HG03439 (cell line): ENCODE results near the gene KRTAP5-4.
"Not testable (repeated sequence)": the region's sequence is repeated elsewhere in the genome, so short reads cannot be mapped to it uniquely, and the experiment has no call there.

Experiments used
- ATAC-seq: cut with Tn5 transposase; IDR thresholded peaks from one replicate; pipeline ENCODE4 v1.9.1; 2021; ENCODE audit warnings: mild to moderate bottlenecking, moderate library complexity; ENCODE audit not compliant: unreplicated experiment

KRTAP5-4 gene

DNA sequence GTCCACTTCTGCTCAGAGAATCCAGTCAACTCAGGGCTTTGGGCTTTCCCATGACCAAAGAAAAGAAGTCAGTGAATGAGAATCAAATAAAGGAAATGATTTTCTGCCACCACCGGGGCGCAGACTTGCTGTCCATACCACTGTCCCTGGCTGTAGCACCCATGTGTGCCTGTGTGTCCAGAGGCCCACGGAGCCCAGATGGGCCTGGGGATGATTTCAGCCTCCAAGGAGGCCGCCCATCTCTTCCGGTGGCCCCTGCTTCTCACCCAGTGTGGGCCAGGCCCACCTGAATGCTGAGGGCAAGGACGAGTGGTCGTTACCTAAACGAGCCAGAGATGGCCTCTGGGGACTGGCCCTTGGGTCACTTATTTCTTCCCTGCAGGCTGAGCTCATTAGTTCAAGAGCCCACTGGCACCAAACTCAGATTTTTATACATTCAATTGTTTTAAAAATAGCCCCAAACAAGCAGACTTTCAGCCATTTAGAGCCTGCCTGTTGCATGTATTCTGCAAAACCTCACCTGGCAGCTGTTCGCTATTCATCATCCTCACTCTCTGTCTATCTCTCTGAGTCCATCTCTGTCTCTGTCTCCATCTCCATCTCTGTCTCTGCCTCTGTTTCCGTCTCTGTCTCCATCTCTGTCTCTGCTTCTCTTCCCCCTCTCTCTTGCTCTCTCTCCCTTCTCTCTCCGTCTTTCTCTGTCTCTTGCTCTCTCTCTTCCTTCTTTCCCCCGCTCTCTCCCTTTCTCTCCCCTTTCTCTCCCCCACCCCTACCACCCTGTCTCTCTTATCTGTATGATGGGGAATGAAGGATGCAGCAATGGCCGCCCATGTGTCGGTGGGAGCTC lies 31.8 kb upstream of the KRTAP5-4 start:
- ATAC-seq: no peak

DNA sequence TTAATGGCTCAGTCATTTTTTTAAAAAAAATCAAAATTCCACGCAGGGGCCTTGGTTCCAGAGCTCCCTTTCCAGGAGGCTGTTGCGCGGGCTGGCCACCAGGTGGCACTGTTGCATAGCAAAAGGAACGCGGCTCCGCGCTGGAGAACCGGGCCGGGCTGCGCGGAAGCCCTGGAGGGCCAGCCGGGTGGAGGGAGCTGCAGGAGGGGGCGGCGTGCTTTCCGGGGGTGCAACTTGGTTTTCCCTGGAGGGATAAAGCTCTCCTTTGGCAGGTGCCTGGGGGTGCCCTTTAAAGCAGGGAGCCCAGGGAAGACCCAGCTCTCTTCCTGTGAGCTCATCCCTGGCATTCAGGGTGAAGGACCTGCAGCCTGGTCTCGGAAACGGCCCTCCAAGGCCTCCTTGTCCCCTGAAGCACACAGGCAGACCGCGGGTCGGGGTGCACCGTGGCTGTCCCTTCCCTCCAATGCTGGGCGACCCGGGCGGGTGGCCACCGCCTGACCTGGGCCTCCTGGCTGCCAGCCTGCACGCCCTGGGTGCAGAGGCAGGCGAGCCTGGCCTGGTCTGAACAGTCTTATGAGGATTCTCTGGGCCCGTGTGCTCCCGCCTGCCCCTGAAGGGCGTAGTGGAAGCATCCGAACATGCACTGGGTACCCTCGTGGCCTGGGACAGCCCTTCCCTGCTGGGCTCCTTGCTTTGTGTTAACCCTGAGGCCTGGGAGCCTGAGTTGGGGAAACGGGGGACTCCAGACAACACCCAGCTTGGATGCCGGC lies 31.0 kb upstream of the KRTAP5-4 start:
- ATAC-seq: no peak

DNA sequence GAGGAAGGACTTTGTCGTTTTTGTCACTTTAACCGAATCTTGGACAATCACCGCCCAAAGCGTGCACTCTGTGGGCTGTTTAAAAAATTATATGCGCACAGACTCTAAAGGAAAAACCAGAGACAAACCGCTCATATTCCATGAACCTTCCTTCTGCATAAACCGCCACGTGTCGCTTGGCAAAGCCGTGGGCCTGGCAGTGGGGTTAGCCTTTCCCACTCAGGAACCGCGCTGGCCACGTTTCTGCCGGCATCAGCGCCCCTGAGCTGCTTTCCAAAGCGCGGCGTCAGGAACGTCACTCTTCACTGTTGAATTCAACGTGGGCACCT lies 30.5 kb upstream of the KRTAP5-4 start:
- no peak for ATAC-seq

DNA sequence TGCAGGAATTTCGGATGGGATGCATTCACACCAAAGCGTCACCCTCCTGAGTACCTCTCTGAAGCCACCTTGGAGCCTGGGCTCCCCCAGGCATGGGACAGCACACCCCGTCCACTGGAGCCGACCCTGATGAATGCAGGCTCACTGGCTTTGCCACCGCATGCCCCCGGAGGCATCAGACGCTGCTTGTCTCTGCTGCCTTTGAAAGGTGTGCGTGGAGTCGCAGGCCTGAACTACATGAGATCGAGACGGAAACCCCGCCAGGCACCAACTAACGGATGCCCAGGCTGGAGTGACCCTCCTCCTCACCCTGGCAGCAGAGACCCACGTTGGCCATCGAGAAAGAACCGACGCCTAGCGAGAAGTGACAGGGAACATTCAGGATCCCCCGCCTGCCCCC lies 30.1 kb upstream of the KRTAP5-4 start:
- ATAC-seq: no peak

DNA sequence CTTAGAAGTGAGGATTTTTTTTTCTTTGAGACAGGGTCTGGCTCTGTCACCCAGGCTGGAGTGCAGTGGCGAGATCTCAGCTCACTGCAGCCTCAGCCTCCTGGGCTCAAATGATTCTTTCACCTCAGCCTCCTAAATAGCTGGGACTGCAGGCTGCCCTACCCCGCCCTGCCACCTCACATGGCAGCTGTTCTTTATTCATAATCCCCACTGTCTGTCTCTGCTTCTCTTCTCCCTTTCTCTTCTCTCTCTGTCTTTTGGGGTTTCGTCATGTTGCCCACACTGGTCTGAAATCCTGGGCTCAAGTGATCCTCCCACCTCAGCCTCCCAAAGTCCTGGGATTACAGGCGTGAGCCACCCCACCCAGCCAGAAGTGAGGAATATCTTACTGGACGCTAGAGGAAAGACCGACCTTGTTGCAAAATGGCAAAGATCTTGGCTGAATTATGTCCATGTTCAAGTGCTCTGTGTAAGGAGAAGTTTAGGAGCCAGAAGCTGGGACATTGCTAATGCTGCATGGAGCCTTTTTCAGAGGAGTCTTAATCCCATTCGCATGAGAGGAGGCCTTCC lies 29.6 kb upstream of the KRTAP5-4 start:
- ATAC-seq: no peak

DNA sequence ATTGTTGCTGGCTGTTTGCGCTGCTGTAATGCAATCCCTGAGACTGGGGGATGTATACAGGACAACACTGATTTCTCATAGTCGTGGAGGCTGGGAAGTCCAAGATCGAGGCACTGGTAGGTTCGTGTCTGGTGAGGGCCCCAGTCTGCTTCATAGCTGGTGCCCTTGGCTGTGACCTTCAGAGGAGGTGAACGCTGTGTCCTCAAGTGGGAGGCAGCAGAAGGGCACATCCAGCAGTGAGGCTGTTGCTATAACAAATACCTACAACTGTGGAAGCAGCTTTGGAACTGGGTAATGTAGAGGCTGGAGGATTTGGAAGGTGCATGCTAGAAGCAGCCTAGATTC lies 29.0 kb upstream of the KRTAP5-4 start:
- ATAC-seq: no peak

DNA sequence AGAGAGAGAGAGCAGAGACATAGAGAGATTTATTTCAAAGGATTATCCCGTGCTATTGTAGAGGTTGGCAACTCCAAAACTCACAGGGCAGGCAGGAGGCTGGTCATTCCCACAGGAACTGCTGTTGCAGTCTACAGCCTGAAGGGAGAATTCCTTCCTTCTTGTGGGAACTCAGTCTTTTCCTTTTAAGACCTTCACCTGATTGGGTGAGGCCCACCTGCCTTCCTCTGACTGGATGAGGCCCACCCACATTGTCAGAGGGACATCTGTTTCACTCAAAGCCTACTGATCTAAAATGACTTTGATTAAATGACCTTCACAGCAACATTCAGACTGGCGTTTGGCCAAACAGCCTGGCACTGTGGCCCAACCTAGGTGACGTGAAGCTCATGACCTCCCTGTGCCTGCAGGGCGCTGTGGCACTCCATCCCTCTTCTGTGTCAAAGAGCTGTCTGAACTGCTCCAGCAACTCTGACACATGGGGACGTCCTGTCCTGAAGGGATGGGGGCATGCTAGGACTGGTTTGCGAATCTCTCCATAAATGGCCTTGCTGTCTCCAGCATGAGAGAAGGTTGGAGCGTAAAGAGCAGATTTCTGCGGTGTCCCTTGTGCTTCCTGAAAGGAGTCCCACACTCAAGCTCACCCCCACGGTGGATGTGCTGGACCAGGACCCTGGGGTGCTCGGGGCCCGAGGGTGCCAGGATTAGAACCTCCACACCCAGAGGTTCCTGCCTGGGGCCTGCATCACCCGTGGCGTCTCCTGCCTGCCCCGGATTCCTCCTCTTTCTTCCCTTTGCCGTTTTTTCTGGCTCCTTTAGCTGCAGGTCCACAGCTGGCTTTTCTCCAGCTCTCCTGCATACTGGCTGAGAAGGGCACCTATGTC lies 28.3 kb upstream of the KRTAP5-4 start:
- ATAC-seq: no peak

DNA sequence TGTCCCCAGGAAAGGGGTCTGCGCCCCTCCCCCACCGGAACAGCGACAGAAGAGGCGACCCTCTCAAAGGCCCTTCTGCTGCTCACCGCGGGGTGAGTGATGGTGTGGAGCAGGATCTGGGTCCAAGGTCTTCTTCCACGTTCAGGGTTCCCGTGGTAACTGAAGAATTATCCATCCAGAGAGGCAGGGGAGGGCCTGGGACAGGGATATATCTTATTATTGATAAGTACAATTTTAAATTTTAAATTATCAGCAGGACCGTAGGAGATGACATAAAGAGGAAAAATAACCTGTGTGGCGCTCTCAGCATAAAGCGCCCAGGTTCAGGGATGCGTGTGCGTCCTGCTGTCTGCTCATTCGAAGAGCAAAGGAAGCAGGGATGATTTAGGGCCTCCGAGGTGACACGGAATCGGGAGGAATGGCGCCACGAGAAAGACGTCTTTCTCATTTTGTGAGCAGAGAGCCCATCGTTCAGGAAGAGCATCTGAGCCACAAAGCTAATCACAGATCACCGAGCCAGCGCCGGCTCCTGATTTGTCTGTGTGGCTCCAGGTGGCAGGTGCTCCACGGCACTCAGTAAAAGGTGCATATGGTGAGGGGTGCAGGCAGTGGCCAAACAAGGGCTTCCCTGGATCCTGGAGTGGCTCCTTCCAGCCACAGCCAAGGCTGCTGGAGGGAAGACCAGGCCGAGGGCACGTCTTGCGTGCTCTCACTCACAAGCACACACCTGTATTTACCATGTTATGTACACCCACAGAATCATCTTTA lies 26.9 kb upstream of the KRTAP5-4 start:
- no peak for ATAC-seq

DNA sequence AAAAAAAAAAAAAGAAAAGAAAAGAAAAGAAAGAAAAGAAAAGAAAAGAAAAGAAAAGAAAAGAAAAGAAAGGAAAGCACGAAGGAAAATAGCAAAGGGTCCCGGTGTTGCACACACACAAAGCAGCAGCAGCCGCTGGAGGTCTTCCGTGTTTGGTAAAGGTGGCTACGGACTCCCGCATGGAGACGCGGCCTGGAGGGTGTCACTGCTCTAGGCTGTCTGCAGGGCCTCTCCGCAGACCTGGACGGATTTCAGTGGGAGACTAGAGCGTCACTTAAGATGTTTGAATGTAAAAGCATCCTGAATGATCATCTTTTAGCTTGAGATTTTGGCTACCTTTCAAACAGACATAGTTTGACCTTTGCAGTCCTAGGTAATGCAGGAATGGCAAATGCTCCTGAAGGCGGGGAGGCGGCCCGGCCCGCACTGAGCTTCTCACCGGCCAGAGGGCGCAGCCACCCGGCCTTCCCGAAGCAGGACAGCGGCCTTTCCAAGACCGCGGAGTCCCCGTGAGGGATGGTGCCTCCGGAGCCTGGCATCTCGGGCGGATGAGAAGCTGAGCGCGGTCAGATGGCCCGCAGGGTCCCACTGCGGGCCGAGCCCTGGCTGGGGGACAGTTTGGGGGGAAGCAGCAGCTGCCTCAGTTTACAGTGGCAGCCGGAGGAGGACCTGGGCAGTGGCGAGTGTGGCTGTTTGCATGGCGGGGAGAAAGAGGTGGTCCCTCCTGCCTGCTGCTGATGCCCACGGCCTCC lies 26.1 kb upstream of the KRTAP5-4 start:
- no peak for ATAC-seq

DNA sequence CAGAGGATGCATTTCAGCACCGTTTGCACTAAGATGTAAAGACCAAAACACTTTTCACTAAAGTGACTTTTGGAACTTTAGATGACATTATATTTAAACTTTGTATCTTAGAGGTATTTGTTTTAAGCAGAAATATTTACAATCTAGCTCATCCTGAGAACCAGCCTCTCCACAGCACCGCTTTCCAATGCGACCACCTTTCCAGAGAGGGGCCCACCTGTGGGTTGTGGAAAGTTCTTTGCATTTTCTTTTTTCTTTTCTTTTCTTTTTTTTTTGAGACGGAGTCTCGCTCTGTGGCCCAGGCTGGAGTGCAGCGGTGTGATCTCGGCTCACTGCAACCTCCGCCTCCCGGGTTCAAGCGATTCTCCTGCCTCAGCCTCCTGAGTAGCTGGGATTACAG lies 24.6 kb upstream of the KRTAP5-4 start:
- not testable (repeated sequence) for ATAC-seq

DNA sequence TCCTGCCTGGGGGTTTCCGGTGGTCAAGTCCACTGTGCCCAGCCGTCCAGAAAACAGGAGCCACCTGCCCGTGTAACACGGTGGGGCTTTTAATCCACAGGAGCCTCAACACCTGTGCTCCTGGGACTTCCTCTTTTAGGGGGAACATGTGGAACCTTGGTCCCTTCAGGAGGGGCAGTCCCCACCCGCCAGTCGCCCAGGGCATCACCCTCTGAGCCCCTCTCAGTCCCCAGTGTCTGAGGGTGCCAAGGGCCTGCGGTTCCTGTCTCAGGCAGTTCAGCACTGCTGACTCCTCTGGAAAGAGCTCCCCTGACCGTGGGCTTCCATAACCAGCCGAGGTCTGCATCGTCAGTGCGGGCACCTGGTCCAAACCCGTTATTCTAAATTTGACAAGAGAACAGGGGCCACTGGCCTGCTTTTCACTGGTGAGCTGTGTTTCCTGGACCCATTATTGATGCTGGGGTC lies 23.5 kb upstream of the KRTAP5-4 start:
- no peak for ATAC-seq

DNA sequence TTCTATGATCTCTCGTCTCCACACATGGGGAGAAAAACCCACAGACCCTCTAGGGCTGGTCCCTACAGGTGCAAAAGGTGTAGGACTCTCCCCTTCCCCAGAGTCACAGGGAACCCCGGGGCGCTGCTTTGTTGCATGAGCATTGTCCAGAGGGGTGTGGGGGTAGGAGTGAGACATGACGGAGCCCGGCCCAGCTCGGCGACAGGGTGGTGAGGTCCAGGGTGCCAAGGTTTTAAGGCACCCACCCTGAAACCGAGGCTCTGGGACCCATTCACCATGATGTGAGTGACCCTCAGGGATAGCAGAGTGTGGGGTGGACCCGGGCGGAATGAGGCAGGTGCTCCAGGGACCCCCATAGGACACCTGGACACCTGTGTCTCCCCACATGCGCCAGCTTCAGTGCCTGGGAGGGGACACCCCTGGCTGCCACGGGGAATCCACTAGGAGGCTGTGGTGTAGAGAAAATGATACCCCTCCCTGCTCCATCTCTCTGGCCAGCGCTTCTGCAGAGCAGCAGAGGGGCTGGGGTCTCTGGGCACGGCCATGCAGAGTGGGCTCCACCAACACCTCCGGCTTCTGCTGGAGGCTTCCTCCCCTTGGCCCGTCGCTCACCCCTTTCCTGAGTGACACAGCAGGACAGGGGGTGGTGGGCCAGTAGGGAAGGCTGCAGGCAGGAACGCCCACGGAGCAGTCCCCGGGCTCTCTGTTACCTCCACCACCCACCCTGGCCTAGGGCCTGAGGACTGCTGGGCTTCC lies 22.8 kb upstream of the KRTAP5-4 start:
- ATAC-seq: no peak

DNA sequence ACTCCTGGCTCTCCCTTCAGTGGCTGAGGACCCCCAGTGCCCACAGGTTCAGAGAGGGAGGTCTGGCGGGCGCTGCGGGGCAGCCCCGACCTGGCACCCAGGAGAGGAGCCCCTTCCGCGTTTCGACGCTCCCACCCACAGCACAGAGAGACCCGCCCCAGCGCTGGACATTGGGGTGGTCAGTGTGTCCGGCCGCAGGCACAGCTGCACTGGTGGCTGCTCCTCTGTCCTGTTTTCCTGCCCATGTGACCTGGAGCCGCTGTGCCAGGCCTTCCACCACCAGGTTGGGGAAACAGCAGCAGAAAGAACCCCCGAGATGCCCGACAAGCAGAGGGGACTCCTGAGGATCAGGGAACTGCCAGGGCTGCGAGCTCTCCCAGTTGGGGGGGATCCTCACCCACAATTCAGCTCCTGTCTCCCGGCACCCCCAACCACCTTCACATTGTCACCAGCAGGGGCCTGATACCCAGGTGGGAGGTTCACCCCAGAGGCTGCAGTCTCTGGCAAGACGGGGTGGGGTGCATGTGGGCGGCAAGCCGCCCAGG lies 21.3 kb upstream of the KRTAP5-4 start:
- ATAC-seq: no peak

DNA sequence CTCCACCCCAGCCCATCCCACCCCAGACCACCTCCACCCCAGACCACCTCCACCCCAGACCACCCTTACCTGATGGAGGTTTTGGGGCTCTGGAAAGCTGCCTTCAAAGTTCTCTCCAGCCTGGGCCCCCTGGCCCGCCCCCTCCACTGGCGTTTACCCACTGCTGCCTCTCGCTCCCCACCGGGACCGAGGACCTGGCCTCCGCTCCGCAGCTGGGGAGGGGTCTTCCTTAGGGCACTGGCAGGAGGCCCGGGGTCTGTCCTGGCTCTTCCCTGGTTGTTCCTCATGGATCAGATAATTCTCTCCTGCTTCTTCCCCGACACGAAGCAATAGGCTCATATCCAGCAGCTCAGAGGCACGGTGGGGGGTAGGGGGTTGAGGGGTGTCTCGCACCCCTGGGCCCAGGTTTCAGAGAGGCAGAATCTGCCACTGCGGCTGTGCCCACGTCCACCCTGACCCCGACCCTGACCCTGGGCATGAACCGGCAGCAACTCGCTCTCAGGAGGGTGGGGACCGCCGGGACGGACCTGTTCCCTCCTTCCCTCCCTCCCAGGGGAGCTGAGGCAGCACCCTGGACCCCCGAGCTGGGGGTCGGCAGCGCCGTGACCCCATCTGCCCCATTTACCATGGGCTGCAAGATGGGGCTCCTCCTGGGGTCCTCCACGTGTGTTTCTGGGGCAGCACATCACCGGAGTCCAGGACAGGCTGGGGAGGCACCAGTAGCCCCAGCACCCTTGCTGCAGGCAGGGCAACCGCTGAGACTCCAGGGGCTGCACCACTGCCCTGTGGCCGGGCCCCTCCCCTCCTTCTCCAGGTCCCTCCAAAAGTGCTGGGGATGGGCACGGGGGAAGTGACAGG lies 20.6 kb upstream of the KRTAP5-4 start:
- no peak for ATAC-seq

DNA sequence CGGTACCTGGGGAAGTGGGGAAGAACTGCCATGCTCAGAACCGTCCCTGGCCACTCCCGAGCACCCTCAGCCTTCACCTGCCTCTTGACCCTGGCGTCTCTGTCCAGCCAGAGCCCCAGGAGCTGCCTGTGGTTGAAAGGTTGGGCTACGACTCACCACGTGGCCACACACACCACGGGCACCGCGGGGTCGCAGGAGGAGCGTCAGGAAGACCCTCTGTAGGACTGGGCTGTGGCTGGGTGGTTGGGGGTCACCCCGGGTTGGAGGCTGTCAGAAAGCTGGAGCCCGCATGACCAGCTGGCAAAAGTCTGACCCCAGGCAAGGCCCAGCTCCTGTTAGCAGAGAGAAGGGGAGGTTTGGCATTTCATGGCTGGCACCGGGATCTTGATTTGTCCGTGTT lies 19.2 kb upstream of the KRTAP5-4 start:
- ATAC-seq: no peak

DNA sequence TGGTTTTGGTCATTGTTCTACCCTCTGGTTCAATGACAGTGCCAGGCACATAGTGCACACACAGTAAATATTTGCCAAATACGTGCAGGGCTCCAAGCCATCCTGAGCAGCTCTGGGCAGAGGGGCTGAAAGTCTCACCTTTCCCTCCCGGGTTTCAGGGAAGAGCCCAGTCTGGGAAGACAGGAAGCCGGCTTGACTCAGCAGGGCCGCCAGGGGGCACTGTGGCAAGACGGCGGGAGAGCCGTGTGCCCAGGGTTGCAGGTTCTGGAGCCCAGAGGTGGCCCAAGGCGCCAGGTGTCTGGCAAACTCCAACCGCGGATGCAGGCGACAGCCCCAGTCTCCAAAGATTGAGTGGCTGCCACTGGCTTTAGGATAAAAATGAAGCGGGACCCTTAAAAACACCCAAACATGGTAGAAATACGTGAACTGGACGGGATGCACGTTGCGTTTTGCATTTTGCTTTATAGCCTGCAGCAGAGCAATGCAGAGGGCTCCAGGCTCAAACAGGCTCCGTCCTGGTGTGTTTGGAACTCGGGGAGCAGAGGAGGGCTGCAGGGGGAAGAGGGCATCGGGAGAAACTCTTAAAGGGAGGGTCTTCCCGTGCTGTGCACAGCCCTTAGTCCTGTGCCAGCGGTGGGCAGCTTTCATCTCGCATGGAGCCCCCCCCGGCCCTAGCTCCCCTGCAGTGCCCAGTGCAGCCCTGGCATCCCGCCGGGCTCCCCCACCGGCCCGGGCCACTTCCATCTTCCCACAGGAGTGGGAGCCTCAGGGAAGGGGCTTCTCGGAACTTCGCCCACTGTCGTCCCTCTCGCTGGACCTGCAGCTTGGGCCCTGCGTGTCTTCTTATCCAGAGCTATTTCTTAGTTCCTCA lies 18.4 kb upstream of the KRTAP5-4 start:
- no peak for ATAC-seq

DNA sequence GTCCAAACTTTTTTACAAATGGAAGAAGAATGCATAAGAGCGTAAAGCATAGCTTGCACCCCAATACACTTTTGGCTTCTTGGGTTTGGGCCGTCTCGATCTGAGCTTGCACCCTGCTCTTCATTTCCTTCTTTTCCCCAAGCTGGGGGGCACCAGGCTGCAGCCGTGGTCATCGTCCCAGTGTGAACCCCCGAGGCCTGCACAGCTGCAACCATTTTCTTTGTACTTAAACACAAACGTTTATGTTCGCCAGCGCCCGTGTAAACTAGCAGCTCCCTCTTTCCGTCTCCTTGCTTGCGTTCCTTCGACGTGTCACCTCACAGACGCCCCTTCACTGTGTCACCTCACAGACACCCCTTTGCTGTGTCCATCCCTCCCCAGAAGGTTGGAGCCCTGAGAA lies 17.7 kb upstream of the KRTAP5-4 start:
- ATAC-seq: no peak
